Astrocyte (in vitro differentiated cells and primary cell): ENCODE measurements around the gene SOCS2. TPM values are rescaled to one million over a fixed set of nuclear protein-coding genes. Genes with fewer than 3 reads are reported as not detected.

Experiments
- DNase-seq: peaks from one replicate; pipeline ENCODE4 v3.0.0-alpha.2; 2010; ENCODE audit warnings: low read depth
- FAIRE-seq: peaks from 2 replicates; lab custom pipeline; 2011; peaks lifted over from hg19 to GRCh38; lab: Jason Lieb, UNC
- H2AFZ ChIP-seq: 2 replicates; pipeline ENCODE4 v1.6.0; 2012; ENCODE audit warnings: low read depth, low read length, inconsistent platforms
- H3K27ac ChIP-seq: 2 replicates; pipeline ENCODE4 v1.5.1; 2011; ENCODE audit warnings: low read depth, low read length, inconsistent platforms
- H3K27me3 ChIP-seq: 2 replicates; pipeline ENCODE4 v1.6.0; 2011; ENCODE audit warnings: low read length, inconsistent platforms; ENCODE audit not compliant: insufficient read depth
- H3K36me3 ChIP-seq: 2 replicates; pipeline ENCODE4 v1.5.1; 2011; ENCODE audit warnings: low read length, inconsistent platforms; ENCODE audit not compliant: insufficient read depth
- H3K4me1 ChIP-seq: 2 replicates; pipeline ENCODE4 v1.5.1; 2011; ENCODE audit warnings: low read length, inconsistent platforms; ENCODE audit not compliant: insufficient read depth
- H3K4me2 ChIP-seq: 2 replicates; pipeline ENCODE4 v1.6.0; 2012; ENCODE audit warnings: low read length, inconsistent platforms
- H3K4me3 ChIP-seq: 2 replicates; pipeline ENCODE4 v1.5.1; 2011; ENCODE audit warnings: low read depth, mild to moderate bottlenecking, low read length, inconsistent platforms; ENCODE audit not compliant: insufficient read depth
- H3K79me2 ChIP-seq: 2 replicates; pipeline ENCODE4 v1.6.0; 2012; ENCODE audit warnings: mild to moderate bottlenecking, low read length, inconsistent platforms; ENCODE audit not compliant: insufficient read depth
- H3K9ac ChIP-seq: 2 replicates; pipeline ENCODE4 v1.6.0; 2012; ENCODE audit warnings: mild to moderate bottlenecking, low read length, inconsistent platforms
- H3K9me3 ChIP-seq: 2 replicates; pipeline ENCODE4 v1.5.1; 2012; ENCODE audit warnings: low read depth, mild to moderate bottlenecking, low read length, inconsistent platforms; ENCODE audit not compliant: insufficient read depth
- H4K20me1 ChIP-seq: 2 replicates; pipeline ENCODE4 v1.6.0; 2012; ENCODE audit warnings: low read length, inconsistent platforms; ENCODE audit not compliant: insufficient read depth
- H3K27ac Mint-ChIP-seq: one replicate; pipeline ENCODE4 v1.8.0; 2021; ENCODE audit warnings: mild to moderate bottlenecking, mixed read lengths; ENCODE audit not compliant: unreplicated experiment
- H3K27me3 Mint-ChIP-seq: one replicate; pipeline ENCODE4 v1.8.0; 2021; ENCODE audit warnings: low read depth, mixed read lengths; ENCODE audit not compliant: unreplicated experiment
- H3K36me3 Mint-ChIP-seq: one replicate; pipeline ENCODE4 v1.8.0; 2021; ENCODE audit warnings: low read depth, mixed read lengths; ENCODE audit not compliant: unreplicated experiment
- H3K4me1 Mint-ChIP-seq: one replicate; pipeline ENCODE4 v1.8.0; 2021; ENCODE audit warnings: low read depth, mixed read lengths; ENCODE audit not compliant: unreplicated experiment
- H3K4me3 Mint-ChIP-seq: one replicate; pipeline ENCODE4 v1.8.0; 2021; ENCODE audit warnings: mild to moderate bottlenecking, moderate library complexity, mixed read lengths; ENCODE audit not compliant: unreplicated experiment
- H3K9me3 Mint-ChIP-seq: one replicate; pipeline ENCODE4 v1.8.0; 2021; ENCODE audit warnings: mild to moderate bottlenecking, mixed read lengths; ENCODE audit not compliant: unreplicated experiment
- EZH2 ChIP-seq: IDR thresholded peaks from 2 replicates; pipeline ENCODE4 v1.6.1; 2012; ENCODE audit warnings: mild to moderate bottlenecking, low read length, inconsistent platforms; ENCODE audit not compliant: insufficient read depth
- total RNA-seq: library from RNA; stranded (reverse); gene quantifications from 2 replicates; pipeline ENCODE4 v1.2.1, GENCODE V29; 2021
- TF ChIP-seq, protein P1 (sequence below): IDR thresholded peaks from 2 replicates; pipeline ENCODE4 v1.5.1; 2011; ENCODE audit warnings: low read depth, mild to moderate bottlenecking, inconsistent platforms, low read length, moderate library complexity; ENCODE audit not compliant: insufficient read depth

The SOCS2 gene
- total RNA-seq, 1 donor from 2014 or later: 6.4 TPM

DNA sequence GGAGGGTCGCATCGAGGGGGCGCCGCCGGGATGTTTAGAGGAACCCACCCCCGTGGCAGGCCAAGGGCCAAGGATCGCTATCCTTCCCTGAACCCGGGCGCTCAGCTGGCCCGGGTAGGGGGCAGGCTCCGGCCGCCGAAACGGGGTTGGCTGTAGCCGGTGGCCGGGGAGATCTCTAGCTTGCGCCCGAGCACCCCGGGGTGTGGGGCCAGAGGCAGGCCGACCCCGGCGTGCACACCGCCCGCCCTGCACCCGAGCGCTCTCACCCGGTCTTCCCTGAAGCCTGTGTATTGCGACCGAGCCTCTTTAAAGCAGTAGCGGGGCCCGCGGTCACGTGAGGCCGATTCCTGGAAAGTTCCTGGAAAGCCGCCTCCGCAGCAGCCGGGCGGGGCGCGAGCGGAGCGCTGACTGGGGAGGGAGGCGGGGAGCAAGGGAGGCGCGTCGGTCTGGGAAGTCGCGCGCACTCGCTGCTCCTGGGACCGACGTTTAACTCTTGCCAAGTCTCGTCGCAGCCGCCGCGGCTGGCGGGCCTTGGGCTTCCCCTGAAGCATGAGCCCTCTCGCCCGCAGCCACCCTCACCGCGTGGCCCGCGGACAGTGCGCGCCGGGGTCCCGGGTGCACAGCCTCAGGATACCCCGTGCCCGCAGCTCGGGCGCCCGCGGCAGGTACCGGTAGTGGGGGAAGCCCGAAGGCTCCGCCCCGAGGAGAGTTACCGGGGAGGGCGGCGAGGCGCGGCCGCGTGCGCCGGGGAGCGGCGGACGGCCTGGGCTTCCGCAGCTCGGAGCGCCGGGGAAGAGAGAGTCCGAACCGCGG is 1.7 kb upstream of the SOCS2 start:
- H2AFZ ChIP-seq: peak overlapping the region; percentile 84
- H3K27ac Mint-ChIP-seq: no peak overlapping the region
- peak overlapping the region; percentile 88 for H3K4me3 Mint-ChIP-seq
- H3K27ac ChIP-seq: peak overlapping the region; percentile 72
- H3K9me3 ChIP-seq: no peaks in the 10 kb centered on the region
- H3K4me1 ChIP-seq: peaks cover 13% of the 10 kb centered on the region
- TF ChIP-seq, protein P1, sequence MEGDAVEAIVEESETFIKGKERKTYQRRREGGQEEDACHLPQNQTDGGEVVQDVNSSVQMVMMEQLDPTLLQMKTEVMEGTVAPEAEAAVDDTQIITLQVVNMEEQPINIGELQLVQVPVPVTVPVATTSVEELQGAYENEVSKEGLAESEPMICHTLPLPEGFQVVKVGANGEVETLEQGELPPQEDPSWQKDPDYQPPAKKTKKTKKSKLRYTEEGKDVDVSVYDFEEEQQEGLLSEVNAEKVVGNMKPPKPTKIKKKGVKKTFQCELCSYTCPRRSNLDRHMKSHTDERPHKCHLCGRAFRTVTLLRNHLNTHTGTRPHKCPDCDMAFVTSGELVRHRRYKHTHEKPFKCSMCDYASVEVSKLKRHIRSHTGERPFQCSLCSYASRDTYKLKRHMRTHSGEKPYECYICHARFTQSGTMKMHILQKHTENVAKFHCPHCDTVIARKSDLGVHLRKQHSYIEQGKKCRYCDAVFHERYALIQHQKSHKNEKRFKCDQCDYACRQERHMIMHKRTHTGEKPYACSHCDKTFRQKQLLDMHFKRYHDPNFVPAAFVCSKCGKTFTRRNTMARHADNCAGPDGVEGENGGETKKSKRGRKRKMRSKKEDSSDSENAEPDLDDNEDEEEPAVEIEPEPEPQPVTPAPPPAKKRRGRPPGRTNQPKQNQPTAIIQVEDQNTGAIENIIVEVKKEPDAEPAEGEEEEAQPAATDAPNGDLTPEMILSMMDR: no peak
- no peak for TF ChIP-seq EZH2
- H3K4me2 ChIP-seq: peak overlapping the region; percentile 99
- H3K27me3 ChIP-seq: peaks cover 2% of the 10 kb centered on the region
- no peaks in the 10 kb centered on the region for H3K36me3 ChIP-seq
- peaks cover 30% of the 10 kb centered on the region for H3K79me2 ChIP-seq
- FAIRE-seq: no peak
- peaks cover 9% of the 10 kb centered on the region for H4K20me1 ChIP-seq
- H3K27me3 Mint-ChIP-seq: peaks cover 21% of the 10 kb centered on the region
- peak overlapping the region; percentile 83 for H3K4me3 ChIP-seq
- no peaks in the 10 kb centered on the region for H3K9me3 Mint-ChIP-seq
- peaks cover 4% of the 10 kb centered on the region for H3K4me1 Mint-ChIP-seq
- DNase-seq: peak; percentile 83
- H3K36me3 Mint-ChIP-seq: no peaks in the 10 kb centered on the region
- H3K9ac ChIP-seq: peak overlapping the region; percentile 87

GRCh38 chr12:93571365-93571924 is 1.0 kb upstream of the SOCS2 start:
- TF ChIP-seq EZH2: no peak
- H3K27ac ChIP-seq: peak overlapping the region; percentile 72
- peaks cover 9% of the 10 kb centered on the region for H4K20me1 ChIP-seq
- H3K79me2 ChIP-seq: peaks cover 31% of the 10 kb centered on the region
- H3K27me3 ChIP-seq: peaks cover 2% of the 10 kb centered on the region
- peaks cover 17% of the 10 kb centered on the region for H3K27me3 Mint-ChIP-seq
- H3K27ac Mint-ChIP-seq: no peak overlapping the region
- H3K4me1 ChIP-seq: peaks cover 13% of the 10 kb centered on the region
- peak overlapping the region; percentile 77 for H3K4me3 Mint-ChIP-seq
- no peaks in the 10 kb centered on the region for H3K36me3 Mint-ChIP-seq
- no peaks in the 10 kb centered on the region for H3K36me3 ChIP-seq
- peak overlapping the region; percentile 84 for H2AFZ ChIP-seq
- peak overlapping the region; percentile 99 for H3K4me2 ChIP-seq
- H3K9ac ChIP-seq: peak overlapping the region; percentile 87
- H3K4me3 ChIP-seq: peak overlapping the region; percentile 83
- FAIRE-seq: no peak
- no peaks in the 10 kb centered on the region for H3K9me3 Mint-ChIP-seq
- no peaks in the 10 kb centered on the region for H3K9me3 ChIP-seq
- H3K4me1 Mint-ChIP-seq: peaks cover 4% of the 10 kb centered on the region
- DNase-seq: peak; percentile 31

DNA sequence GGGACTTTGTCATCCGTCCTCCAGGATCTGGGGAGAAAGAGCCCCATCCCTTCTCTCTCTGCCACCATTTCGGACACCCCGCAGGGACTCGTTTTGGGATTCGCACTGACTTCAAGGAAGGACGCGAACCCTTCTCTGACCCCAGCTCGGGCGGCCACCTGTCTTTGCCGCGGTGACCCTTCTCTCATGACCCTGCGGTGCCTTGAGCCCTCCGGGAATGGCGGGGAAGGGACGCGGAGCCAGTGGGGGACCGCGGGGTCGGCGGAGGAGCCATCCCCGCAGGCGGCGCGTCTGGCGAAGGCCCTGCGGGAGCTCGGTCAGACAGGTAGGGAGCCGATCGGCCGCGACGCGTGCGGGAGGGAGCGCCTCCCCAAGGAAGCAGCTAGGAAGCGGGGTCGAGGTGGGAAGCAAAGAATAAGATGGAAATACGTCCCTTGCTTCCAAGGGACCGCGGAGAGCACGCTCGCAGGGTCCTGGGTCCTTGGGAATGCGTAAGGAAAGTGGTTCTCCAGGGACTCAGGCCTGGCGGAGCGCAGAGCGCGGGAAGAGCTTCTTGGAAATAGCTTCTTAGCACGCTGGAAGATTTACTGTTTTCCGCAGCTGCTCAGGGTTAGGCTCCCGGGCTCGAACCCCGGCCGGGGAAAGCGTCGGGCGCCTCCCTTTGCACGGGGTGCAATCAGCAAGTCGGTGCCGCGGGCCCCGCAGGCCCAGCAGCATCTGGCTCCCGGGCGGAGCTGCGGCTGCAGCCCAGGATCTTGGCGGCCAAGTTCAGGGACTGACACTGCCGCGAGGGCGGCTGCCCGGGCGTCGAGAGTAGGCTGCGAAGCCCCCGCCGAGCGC is 457 bp downstream of the SOCS2 start:
- Histone ChIP-seq H2AFZ (peak overlapping the region; percentile 77), H3K79me2 (peaks cover 35% of the 10 kb centered on the region), H3K4me1 (peaks cover 13% of the 10 kb centered on the region), H3K9me3 (no peaks in the 10 kb centered on the region), H3K27ac (no peak overlapping the region), H3K9ac (peak overlapping the region; percentile 77), H4K20me1 (peaks cover 9% of the 10 kb centered on the region), H3K27me3 (no peaks in the 10 kb centered on the region), H3K4me3 (peak overlapping the region; percentile 83), H3K36me3 (no peaks in the 10 kb centered on the region), H3K4me2 (peak overlapping the region; percentile 99)
- Mint-ChIP-seq H3K36me3 (no peaks in the 10 kb centered on the region), H3K9me3 (no peaks in the 10 kb centered on the region), H3K27ac (no peak overlapping the region), H3K27me3 (peaks cover 14% of the 10 kb centered on the region), H3K4me3 (peak overlapping the region; percentile 86), H3K4me1 (peaks cover 4% of the 10 kb centered on the region)
- DNase-seq (peak; percentile 34), FAIRE-seq (no peak)
- TF ChIP-seq EZH2: peak; percentile 47
- TF ChIP-seq, protein P1: no peak
